ENCODE results near the gene PRIMPOL.

PRIMPOL gene

GRCh38 chr4:184647266-184648053, 2.1 kb upstream of the PRIMPOL start:
- Histone ChIP-seq H3K79me2 (ENCODE audit: low read length) (peaks cover 48% of the 10 kb centered on the region), H3K36me3 (replicated peaks; ENCODE audit: low read depth, low read length) (no peaks in the 10 kb centered on the region), H3K4me1 (ENCODE audit: low read length) (peaks cover 7% of the 10 kb centered on the region; the same call in 1 of the 2 replicates), H3K4me2 (ENCODE audit: low read length) (peak overlapping the region; percentile 70), H3K27ac (ENCODE audit: low read length) (no peak overlapping the region), H3K9ac (ENCODE audit: low read length) (peak overlapping the region; percentile 87), H4K20me1 (ENCODE audit: insufficient read depth, low read length) (peaks cover 9% of the 10 kb centered on the region; the same call in 1 of the 2 replicates), H3K9me3 (ENCODE audit: insufficient read depth, low read length) (no peaks in the 10 kb centered on the region), H3K4me3 (ENCODE audit: low read length) (peak overlapping the region; percentile 90), H2AFZ (ENCODE audit: low read depth, low read length) (no peak overlapping the region), H3K27me3 (ENCODE audit: low read depth, low read length) (no peaks in the 10 kb centered on the region)
- no peak for TF ChIP-seq EZH2phosphoT487 (IDR thresholded peaks at IDR 0.05; ENCODE audit: low read depth)
- TF ChIP-seq CTCF (IDR thresholded peaks at IDR 0.05; ENCODE audit: low read depth, low read length) = no peak

- Histone ChIP-seq H3K4me3 (ENCODE audit: low read length) (peak overlapping the region; percentile 90), H3K9me3 (ENCODE audit: insufficient read depth, low read length) (no peaks in the 10 kb centered on the region), H3K4me1 (ENCODE audit: low read length) (peaks cover 7% of the 10 kb centered on the region; the same call in 1 of the 2 replicates), H2AFZ (ENCODE audit: low read depth, low read length) (no peak overlapping the region), H4K20me1 (ENCODE audit: insufficient read depth, low read length) (peaks cover 9% of the 10 kb centered on the region; the same call in 1 of the 2 replicates), H3K36me3 (replicated peaks; ENCODE audit: low read depth, low read length) (no peaks in the 10 kb centered on the region), H3K4me2 (ENCODE audit: low read length) (peak overlapping the region; percentile 70), H3K27ac (ENCODE audit: low read length) (no peak overlapping the region), H3K27me3 (ENCODE audit: low read depth, low read length) (no peaks in the 10 kb centered on the region), H3K9ac (ENCODE audit: low read length) (peak overlapping the region; percentile 87), H3K79me2 (ENCODE audit: low read length) (peaks cover 46% of the 10 kb centered on the region)
- TF ChIP-seq CTCF (IDR thresholded peaks at IDR 0.05; ENCODE audit: low read depth, low read length) (no peak), EZH2phosphoT487 (IDR thresholded peaks at IDR 0.05; ENCODE audit: low read depth) (no peak)
Measured at GRCh38 chr4:184648054-184648312, 1.6 kb upstream of the PRIMPOL start.

- H2AFZ ChIP-seq (ENCODE audit: low read depth, low read length) = no peak overlapping the region
- H3K36me3 ChIP-seq (replicated peaks; ENCODE audit: low read depth, low read length) = no peaks in the 10 kb centered on the region
- peaks cover 9% of the 10 kb centered on the region; the same call in 1 of the 2 replicates for H4K20me1 ChIP-seq (ENCODE audit: insufficient read depth, low read length)
- H3K79me2 ChIP-seq (ENCODE audit: low read length) = peaks cover 46% of the 10 kb centered on the region
- H3K9me3 ChIP-seq (ENCODE audit: insufficient read depth, low read length) = no peaks in the 10 kb centered on the region
- no peak for TF ChIP-seq CTCF (IDR thresholded peaks at IDR 0.05; ENCODE audit: low read depth, low read length)
- no peak for TF ChIP-seq EZH2phosphoT487 (IDR thresholded peaks at IDR 0.05; ENCODE audit: low read depth)
- H3K4me1 ChIP-seq (ENCODE audit: low read length) = peaks cover 7% of the 10 kb centered on the region; the same call in 1 of the 2 replicates
- peak overlapping the region; percentile 70 for H3K4me2 ChIP-seq (ENCODE audit: low read length)
- peak overlapping the region; percentile 87 for H3K9ac ChIP-seq (ENCODE audit: low read length)
- peak overlapping the region; percentile 90 for H3K4me3 ChIP-seq (ENCODE audit: low read length)
- peak overlapping the region; percentile 42 for H3K27ac ChIP-seq (ENCODE audit: low read length)
- H3K27me3 ChIP-seq (ENCODE audit: low read depth, low read length) = no peaks in the 10 kb centered on the region
Measured at GRCh38 chr4:184648313-184649025, 1.1 kb upstream of the PRIMPOL start.
